SK-N-SH (cell line): ENCODE data around the gene NUS1. TPM values are rescaled to one million over a fixed set of nuclear protein-coding genes. Genes with fewer than 3 reads are reported as not detected.
"Not testable (repeated sequence)": the region's sequence is repeated elsewhere in the genome, so short reads cannot be mapped to it uniquely, and the experiment has no call there.

Source experiments
- CTCF ChIA-PET: fragments of 300-600, 350-600 bp; formaldehyde crosslinking; extraction: SDS; loops from one replicate; lab custom pipeline; 2021; lab: Yijun Ruan, JAX
- POLR2A ChIA-PET: fragments of 350-600 bp; sonication (Branson Sonifier 250); formaldehyde crosslinking; extraction: SDS; loops from one replicate; lab custom pipeline; 2020; ENCODE audit warnings: antibody characterized with exemption, inconsistent platforms; lab: Yijun Ruan, JAX
- DNase-seq: peaks from one replicate; pipeline ENCODE4 v3.0.0; 2012
- H2AFZ ChIP-seq: fragments of 200-600 bp; sonication (generic); 2 replicates; pipeline ENCODE4 v1.8.1; 2016; ENCODE audit warnings: antibody characterized with exemption, mild to moderate bottlenecking, low read depth
- H3F3A ChIP-seq: fragments of 200-600 bp; sonication (generic); replicated peaks from 2 replicates; pipeline ENCODE3; 2016; ENCODE audit warnings: antibody characterized with exemption, mild to moderate bottlenecking; ENCODE audit not compliant: insufficient read depth
- H3K27ac ChIP-seq, 2 experiments: fragments of 200-500 bp in 1 of 2; fragments of 200-600 bp in 1 of 2; sonication (Bioruptor generic) in 1 of 2; sonication (generic), shearing (Covaris generic) in 1 of 2; 2 replicates each; pipeline versions ENCODE4 v1.5.1 to v1.6.1; 2014 to 2016; ENCODE audit warnings: low read depth in 2 of 2, inconsistent platforms in 1 of 2, low read length in 1 of 2, mild to moderate bottlenecking in 1 of 2, mixed read lengths in 1 of 2
- H3K27me3 ChIP-seq: fragments of 200-600 bp; sonication (generic), shearing (Covaris generic); 2 replicates; pipeline ENCODE4 v1.6.1; 2016; ENCODE audit warnings: mixed run types; ENCODE audit not compliant: insufficient read depth
- H3K36me3 ChIP-seq, 2 experiments: fragments of 200-500 bp in 1 of 2; fragments of 200-600 bp in 1 of 2; sonication (Bioruptor generic) in 1 of 2; sonication (generic) in 1 of 2; replicated peaks in 1 of 2; 2 replicates each; pipeline versions ENCODE3 to v1.5.1; 2014 to 2016; ENCODE audit warnings: low read length in 1 of 2, mild to moderate bottlenecking in 1 of 2; ENCODE audit not compliant: insufficient read depth in 2 of 2, control insufficient read depth in 1 of 2
- H3K4me1 ChIP-seq, 2 experiments: fragments of 200-500 bp in 1 of 2; fragments of 200-600 bp in 1 of 2; sonication (Bioruptor generic) in 1 of 2; sonication (generic), shearing (Covaris generic) in 1 of 2; 2 replicates each; pipeline versions ENCODE4 v1.5.1 to v1.6.1; 2014 to 2016; ENCODE audit warnings: low read depth in 1 of 2, low read length in 1 of 2, mixed run types in 1 of 2; ENCODE audit not compliant: insufficient read depth in 2 of 2, control insufficient read depth in 1 of 2
- H3K4me2 ChIP-seq: fragments of 200-600 bp; sonication (generic), shearing (Covaris generic); 2 replicates; pipeline ENCODE4 v1.6.1; 2017; ENCODE audit warnings: mixed run types
- H3K4me3 ChIP-seq, 2 experiments: fragments of 200-500 bp in 1 of 2; fragments of 200-600 bp in 1 of 2; sonication (Bioruptor generic) in 1 of 2; sonication (generic), shearing (Covaris generic) in 1 of 2; 2 replicates each; pipeline versions ENCODE4 v1.5.1 to v1.8.1; 2014 to 2016; ENCODE audit warnings: low read depth in 2 of 2, inconsistent platforms in 1 of 2, low read length in 1 of 2, mild to moderate bottlenecking in 1 of 2, mixed read lengths in 1 of 2, moderate library complexity in 1 of 2
- H3K79me2 ChIP-seq: fragments of 200-600 bp; sonication (generic); 2 replicates; pipeline ENCODE4 v1.8.1; 2017; ENCODE audit warnings: mild to moderate bottlenecking; ENCODE audit not compliant: insufficient read depth
- H3K9ac ChIP-seq: fragments of 200-600 bp; sonication (generic); 2 replicates; pipeline ENCODE4 v1.6.1; 2017; ENCODE audit warnings: mixed run types
- H3K9me2 ChIP-seq: fragments of 200-600 bp; sonication (generic); 2 replicates; pipeline ENCODE4 v1.6.1; 2017; ENCODE audit warnings: mixed run types
- H3K9me3 ChIP-seq: fragments of 200-600 bp; sonication (generic); 2 replicates; pipeline ENCODE4 v1.6.1; 2017; ENCODE audit warnings: mixed run types, mild to moderate bottlenecking, moderate library complexity
- H4K20me1 ChIP-seq: fragments of 200-600 bp; sonication (generic); 2 replicates; pipeline ENCODE4 v1.6.1; 2017; ENCODE audit warnings: mild to moderate bottlenecking, mixed run types; ENCODE audit not compliant: insufficient read depth
- CHD2 ChIP-seq: fragments of 150-350 bp; IDR thresholded peaks from 2 replicates; pipeline ENCODE4 v1.6.1; 2018; ENCODE audit warnings: low read length; ENCODE audit not compliant: partially characterized antibody
- EZH2phosphoT487 ChIP-seq: fragments of 200-600 bp; sonication (generic); IDR thresholded peaks from 2 replicates; pipeline ENCODE4 v1.6.1; 2017; ENCODE audit warnings: low read depth, mixed run types, mild to moderate bottlenecking, antibody characterized with exemption, moderate library complexity, borderline replicate concordance
- FOSL2 ChIP-seq: IDR thresholded peaks from 2 replicates; pipeline ENCODE4 v1.4.0; 2012; ENCODE audit warnings: low read depth, mild to moderate bottlenecking, moderate library complexity, borderline replicate concordance
- JUND ChIP-seq: IDR thresholded peaks from 2 replicates; pipeline ENCODE4 v1.4.0; 2012
- MXI1 ChIP-seq: IDR thresholded peaks from 2 replicates; pipeline ENCODE4 v1.6.1; 2012; ENCODE audit warnings: mild to moderate bottlenecking, low read depth, low read length, improper control_type of control experiment
- NRF1 ChIP-seq: IDR thresholded peaks from 2 replicates; pipeline ENCODE4 v1.6.1; 2012; ENCODE audit warnings: low read depth, mild to moderate bottlenecking, low read length
- PBX3 ChIP-seq: IDR thresholded peaks from 2 replicates; pipeline ENCODE4; 2012
- POLR2AphosphoS5 ChIP-seq: IDR thresholded peaks from 2 replicates; pipeline ENCODE4 v1.6.1; 2012; ENCODE audit warnings: low read depth, low read length
- RCOR1 ChIP-seq: fragments of 150-350 bp; IDR thresholded peaks from 2 replicates; pipeline ENCODE4 v1.6.1; 2017; ENCODE audit warnings: antibody characterized with exemption, low read length
- RFX5 ChIP-seq: IDR thresholded peaks from 2 replicates; pipeline ENCODE4 v1.6.1; 2012; ENCODE audit warnings: mild to moderate bottlenecking, improper control_type of control experiment, low read length
- RXRA ChIP-seq: IDR thresholded peaks from 2 replicates; pipeline ENCODE4 v1.4.0; 2012; ENCODE audit warnings: low read depth, mild to moderate bottlenecking, borderline replicate concordance
- SIN3A ChIP-seq: IDR thresholded peaks from 2 replicates; pipeline ENCODE4 v1.6.1; 2012; ENCODE audit warnings: low read depth, mild to moderate bottlenecking, low read length, moderate library complexity, borderline replicate concordance
- SMC3 ChIP-seq: IDR thresholded peaks from 2 replicates; pipeline ENCODE4 v1.6.1; 2012; ENCODE audit warnings: low read depth, low read length, improper control_type of control experiment
- TEAD4 ChIP-seq: IDR thresholded peaks from 2 replicates; pipeline ENCODE4 v1.4.0; 2012; ENCODE audit warnings: mild to moderate bottlenecking, borderline replicate concordance; ENCODE audit not compliant: insufficient read depth
- YY1 ChIP-seq: IDR thresholded peaks from 2 replicates; pipeline ENCODE4 v1.4.0; 2012; ENCODE audit warnings: low read depth, mild to moderate bottlenecking
- WGBS: methylation state at CpG from one replicate; pipeline ENCODE4 v1.1.6; 2017; ENCODE audit warnings: low lambda C conversion rate; 5-methylcytosine and 5-hydroxymethylcytosine counted together
- polyA plus RNA-seq, 3 experiments: library from polyadenylated mRNA; depleted of rRNA; stranded (reverse); fragments of >200 nt; gene quantifications; 2 replicates each; pipeline ENCODE4 v1.2.3, GENCODE V29; 2012
- TF ChIP-seq, protein P1 (sequence below): IDR thresholded peaks from 2 replicates; pipeline ENCODE4 v1.4.0; 2012; ENCODE audit warnings: low read depth, borderline replicate concordance
- TF ChIP-seq, protein P2 (sequence below): IDR thresholded peaks from 2 replicates; pipeline ENCODE4 v1.4.0; 2012; ENCODE audit warnings: low read depth
- TF ChIP-seq, protein P3 (sequence below): fragments of 150-350 bp; IDR thresholded peaks from 2 replicates; pipeline ENCODE4 v1.6.1; 2016; ENCODE audit warnings: mild to moderate bottlenecking, low read depth, low read length

NUS1 gene
- polyA plus RNA-seq, 1 of the 3 experiments (the other 2 are of a cell fraction), result 8.9 TPM

- no peaks in the 10 kb centered on the region for H3K9me2 ChIP-seq
These were observed 32.3 kb upstream of the NUS1 start for GRCh38 chr6:117642976-117643375.

GRCh38 chr6:117651984-117652383 lies 23.3 kb upstream of the NUS1 start:
- POLR2A ChIA-PET, H3K27ac ChIP-seq, H3K36me3 ChIP-seq, H3F3A ChIP-seq, H3K4me3 ChIP-seq, H3K27me3 ChIP-seq, H3K4me2 ChIP-seq, H2AFZ ChIP-seq, H3K79me2 ChIP-seq, H3K9me2 ChIP-seq, CTCF ChIA-PET, H3K9me3 ChIP-seq, H4K20me1 ChIP-seq, H3K4me1 ChIP-seq, DNase-seq, H3K9ac ChIP-seq: not testable (repeated sequence)
- WGBS, result 79% methylated on average over 3 of the region's 3 CpGs

More at GRCh38 chr6:117642976-117643375, 32.3 kb upstream of the NUS1 start:
- ChIA-PET POLR2A (no interaction called here), CTCF (interaction anchor here (0.7 to 1.2 kb wide), 2 partner anchors 12 to 194 kb away, joined by 3 read pairs; no protein-coding TSS in a partner anchor)
- H3K9me3 ChIP-seq, result no peaks in the 10 kb centered on the region
- no peak overlapping the region for H2AFZ ChIP-seq
- H3K27me3 ChIP-seq, result no peaks in the 10 kb centered on the region
- 57% methylated on average over 2 of the region's 2 CpGs for WGBS
- no peak overlapping the region for H3K9ac ChIP-seq
- H3K4me3 ChIP-seq, result no peak overlapping the region
- H3F3A ChIP-seq, result no peaks in the 10 kb centered on the region
- no peaks in the 10 kb centered on the region for H3K36me3 ChIP-seq
- no peak overlapping the region for H3K4me2 ChIP-seq
- TF ChIP-seq EZH2phosphoT487, result no peak
- no peak for TF ChIP-seq RFX5
- no peak for TF ChIP-seq SIN3A
- no peak for TF ChIP-seq RCOR1
- TF ChIP-seq, protein P1, sequence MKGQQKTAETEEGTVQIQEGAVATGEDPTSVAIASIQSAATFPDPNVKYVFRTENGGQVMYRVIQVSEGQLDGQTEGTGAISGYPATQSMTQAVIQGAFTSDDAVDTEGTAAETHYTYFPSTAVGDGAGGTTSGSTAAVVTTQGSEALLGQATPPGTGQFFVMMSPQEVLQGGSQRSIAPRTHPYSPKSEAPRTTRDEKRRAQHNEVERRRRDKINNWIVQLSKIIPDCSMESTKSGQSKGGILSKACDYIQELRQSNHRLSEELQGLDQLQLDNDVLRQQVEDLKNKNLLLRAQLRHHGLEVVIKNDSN, result no peak
- no peak for TF ChIP-seq PBX3
- TF ChIP-seq JUND, result no peak
- no peak for TF ChIP-seq RXRA
- TF ChIP-seq TEAD4, result no peak
- H4K20me1 ChIP-seq, result no peaks in the 10 kb centered on the region
- H3K79me2 ChIP-seq, result no peaks in the 10 kb centered on the region
- no peaks in the 10 kb centered on the region for H3K4me1 ChIP-seq
- H3K27ac ChIP-seq, result no peak overlapping the region
- DNase-seq, result no peak

DNA sequence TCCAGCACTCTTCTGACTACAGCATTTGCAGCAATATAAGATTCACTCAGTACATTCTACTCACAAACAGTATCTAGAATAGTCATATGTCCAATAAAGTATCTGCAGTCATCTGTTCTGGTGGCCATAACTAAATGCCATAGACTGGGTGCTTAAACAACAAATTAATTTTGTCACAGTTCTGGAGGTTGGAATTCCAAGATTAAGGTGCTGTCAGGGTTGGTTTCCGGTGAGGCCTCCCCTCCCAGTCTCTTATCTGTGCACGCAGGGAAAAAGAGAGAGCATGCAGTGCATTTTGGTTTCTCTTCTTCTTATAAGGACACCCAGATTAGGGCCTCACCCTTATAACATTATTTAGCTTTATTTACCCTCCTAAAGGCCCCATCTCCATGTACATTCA lies 21.3 kb upstream of the NUS1 start:
- ChIA-PET CTCF (no interaction called here), POLR2A (no interaction called here)
- Histone ChIP-seq H3K9ac (no peak overlapping the region), H3K27ac (no peak overlapping the region), H3K36me3 (no peaks in the 10 kb centered on the region), H3K4me2 (no peak overlapping the region), H3K4me3 (no peak overlapping the region), H4K20me1 (no peaks in the 10 kb centered on the region), H3F3A (no peaks in the 10 kb centered on the region), H3K9me3 (no peaks in the 10 kb centered on the region), H3K4me1 (no peaks in the 10 kb centered on the region), H3K9me2 (no peaks in the 10 kb centered on the region), H3K27me3 (no peaks in the 10 kb centered on the region), H3K79me2 (no peaks in the 10 kb centered on the region), H2AFZ (no peak overlapping the region)
- no peak for DNase-seq
- WGBS, result 80% methylated on average over 1 of the region's 2 CpGs
- TF ChIP-seq RFX5, result no peak
- no peak for TF ChIP-seq NRF1
- no peak for TF ChIP-seq CHD2
- no peak for TF ChIP-seq SMC3
- TF ChIP-seq, protein P2, sequence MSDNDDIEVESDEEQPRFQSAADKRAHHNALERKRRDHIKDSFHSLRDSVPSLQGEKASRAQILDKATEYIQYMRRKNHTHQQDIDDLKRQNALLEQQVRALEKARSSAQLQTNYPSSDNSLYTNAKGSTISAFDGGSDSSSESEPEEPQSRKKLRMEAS, result no peak
- no peak for TF ChIP-seq FOSL2
- no peak for TF ChIP-seq JUND
- TF ChIP-seq, protein P1, result no peak
- no peak for TF ChIP-seq PBX3
- no peak for TF ChIP-seq POLR2AphosphoS5
- no peak for TF ChIP-seq MXI1
- TF ChIP-seq, protein P3, sequence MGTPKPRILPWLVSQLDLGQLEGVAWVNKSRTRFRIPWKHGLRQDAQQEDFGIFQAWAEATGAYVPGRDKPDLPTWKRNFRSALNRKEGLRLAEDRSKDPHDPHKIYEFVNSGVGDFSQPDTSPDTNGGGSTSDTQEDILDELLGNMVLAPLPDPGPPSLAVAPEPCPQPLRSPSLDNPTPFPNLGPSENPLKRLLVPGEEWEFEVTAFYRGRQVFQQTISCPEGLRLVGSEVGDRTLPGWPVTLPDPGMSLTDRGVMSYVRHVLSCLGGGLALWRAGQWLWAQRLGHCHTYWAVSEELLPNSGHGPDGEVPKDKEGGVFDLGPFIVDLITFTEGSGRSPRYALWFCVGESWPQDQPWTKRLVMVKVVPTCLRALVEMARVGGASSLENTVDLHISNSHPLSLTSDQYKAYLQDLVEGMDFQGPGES, result no peak
- TF ChIP-seq YY1, result no peak
- no peak for TF ChIP-seq SIN3A
